ENCODE measurements around the gene CFAP210. TPM values are rescaled to one million over a fixed set of nuclear protein-coding genes. Genes with fewer than 3 reads are reported as not detected.

Gene CFAP210
- polyA plus RNA-seq, 3 donors = not detected

DNA sequence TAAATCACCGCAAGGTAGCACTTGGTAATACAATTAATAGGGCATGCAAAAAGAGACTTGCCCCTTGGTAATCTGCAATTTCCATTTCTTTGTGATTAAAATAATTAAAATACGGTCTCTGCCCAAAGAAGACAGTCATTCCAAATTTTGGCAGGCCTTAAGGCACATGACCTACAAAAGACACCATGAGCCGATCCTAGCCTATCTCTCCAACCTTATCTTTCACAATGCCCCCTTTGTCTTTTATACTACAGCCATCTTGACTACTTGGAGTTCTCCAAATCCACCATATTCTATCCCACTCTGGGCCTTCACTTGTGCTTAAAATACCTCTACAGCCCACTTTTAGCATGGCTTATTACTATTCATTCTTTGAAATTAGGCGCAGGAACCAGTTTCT lies 23.3 kb downstream of the CFAP210 start:
- H3K27ac Mint-ChIP-seq = no peak overlapping the region
- H3K4me3 ChIP-seq (replicated peaks in 1 of 3; ENCODE audit: low read depth in 2 of 3, low read length in 3 of 3) = no peak overlapping the region
- H3K9me3 ChIP-seq (replicated peaks in 1 of 2; ENCODE audit: control insufficient read depth in 1 of 2, insufficient read depth in 1 of 2, low read length in 2 of 2) = no peaks in the 10 kb centered on the region
- no peak overlapping the region for H3K27ac ChIP-seq (ENCODE audit: low read depth in 1 of 2, low read length in 2 of 2)
- TF ChIP-seq, protein P1, sequence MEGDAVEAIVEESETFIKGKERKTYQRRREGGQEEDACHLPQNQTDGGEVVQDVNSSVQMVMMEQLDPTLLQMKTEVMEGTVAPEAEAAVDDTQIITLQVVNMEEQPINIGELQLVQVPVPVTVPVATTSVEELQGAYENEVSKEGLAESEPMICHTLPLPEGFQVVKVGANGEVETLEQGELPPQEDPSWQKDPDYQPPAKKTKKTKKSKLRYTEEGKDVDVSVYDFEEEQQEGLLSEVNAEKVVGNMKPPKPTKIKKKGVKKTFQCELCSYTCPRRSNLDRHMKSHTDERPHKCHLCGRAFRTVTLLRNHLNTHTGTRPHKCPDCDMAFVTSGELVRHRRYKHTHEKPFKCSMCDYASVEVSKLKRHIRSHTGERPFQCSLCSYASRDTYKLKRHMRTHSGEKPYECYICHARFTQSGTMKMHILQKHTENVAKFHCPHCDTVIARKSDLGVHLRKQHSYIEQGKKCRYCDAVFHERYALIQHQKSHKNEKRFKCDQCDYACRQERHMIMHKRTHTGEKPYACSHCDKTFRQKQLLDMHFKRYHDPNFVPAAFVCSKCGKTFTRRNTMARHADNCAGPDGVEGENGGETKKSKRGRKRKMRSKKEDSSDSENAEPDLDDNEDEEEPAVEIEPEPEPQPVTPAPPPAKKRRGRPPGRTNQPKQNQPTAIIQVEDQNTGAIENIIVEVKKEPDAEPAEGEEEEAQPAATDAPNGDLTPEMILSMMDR (IDR thresholded peaks at IDR 0.05) = no peak
- no peak overlapping the region for H3K4me2 ChIP-seq (replicated peaks; ENCODE audit: extremely low read depth, low read length, poor library complexity, severe bottlenecking)
- H3K4me1 ChIP-seq (ENCODE audit: control insufficient read depth in 1 of 2, insufficient read depth in 2 of 2, low read length in 2 of 2) = no peaks in the 10 kb centered on the region
- no peak for DNase-seq
- no peaks in the 10 kb centered on the region for H3K27me3 ChIP-seq (ENCODE audit: control insufficient read depth in 2 of 2, insufficient read depth in 2 of 2, low read length in 2 of 2)
- no peaks in the 10 kb centered on the region for H4K20me1 ChIP-seq (ENCODE audit: insufficient read depth, low read length)
- no peaks in the 10 kb centered on the region for H3K79me2 ChIP-seq (ENCODE audit: insufficient read depth, low read length)
- intact Hi-C loops (cut with micrococcal nuclease) = no loop called here
- WGBS (ENCODE audit: insufficient coverage) = 96% methylated on average over 3 of the region's 4 CpGs
- no peaks in the 10 kb centered on the region for H3K36me3 Mint-ChIP-seq
- H3K9me3 Mint-ChIP-seq = peaks cover 0 to 3% (median 0%) of the 10 kb centered on the region in 7 donors
- no peak overlapping the region for H3K9ac ChIP-seq (ENCODE audit: insufficient read depth, low read length, poor library complexity, severe bottlenecking)
- peaks cover 0 to 2% (median 0%) of the 10 kb centered on the region in 3 donors for H3K27me3 Mint-ChIP-seq (ENCODE audit: low read depth in 3 of 3)
- H3K36me3 ChIP-seq (replicated peaks in 1 of 2; ENCODE audit: control insufficient read depth in 1 of 2, insufficient read depth in 2 of 2, low read length in 2 of 2) = no peaks in the 10 kb centered on the region
- H3K4me1 Mint-ChIP-seq = no peaks in the 10 kb centered on the region
- no peak overlapping the region for H3K4me3 Mint-ChIP-seq
- H2AFZ ChIP-seq (ENCODE audit: insufficient read depth, low read depth, low read length, poor library complexity, severe bottlenecking) = no peak overlapping the region

DNA sequence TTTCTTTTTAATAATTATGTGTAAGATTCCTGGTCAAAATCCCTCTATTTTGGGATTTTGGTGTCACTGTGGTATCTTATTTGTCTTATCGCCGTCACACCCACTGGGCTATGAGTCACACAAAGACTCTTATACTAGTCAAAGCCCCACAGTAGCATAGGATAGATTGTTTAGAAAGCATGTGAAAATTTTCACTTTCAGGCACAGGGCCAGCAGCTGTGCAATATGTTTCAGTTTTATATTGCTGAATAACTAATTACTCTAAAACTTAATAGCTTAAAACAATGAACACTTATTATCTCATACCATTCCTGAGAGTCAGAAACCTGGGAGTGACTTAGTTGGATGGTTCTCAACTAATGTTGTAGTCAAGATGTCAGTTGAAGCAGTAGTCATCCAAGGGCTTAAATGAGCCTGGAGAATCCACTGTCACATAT lies 24.0 kb downstream of the CFAP210 start:
- no peak overlapping the region for H3K27ac Mint-ChIP-seq
- H3K4me1 Mint-ChIP-seq = no peaks in the 10 kb centered on the region
- H3K4me3 Mint-ChIP-seq = no peak overlapping the region
- Histone ChIP-seq H2AFZ (ENCODE audit: insufficient read depth, low read depth, low read length, poor library complexity, severe bottlenecking) (no peak overlapping the region), H3K4me1 (ENCODE audit: control insufficient read depth in 1 of 2, insufficient read depth in 2 of 2, low read length in 2 of 2) (no peaks in the 10 kb centered on the region), H4K20me1 (ENCODE audit: insufficient read depth, low read length) (no peaks in the 10 kb centered on the region), H3K4me3 (replicated peaks in 1 of 3; ENCODE audit: low read depth in 2 of 3, low read length in 3 of 3) (no peak overlapping the region), H3K27ac (ENCODE audit: low read depth in 1 of 2, low read length in 2 of 2) (no peak overlapping the region), H3K36me3 (replicated peaks in 1 of 2; ENCODE audit: control insufficient read depth in 1 of 2, insufficient read depth in 2 of 2, low read length in 2 of 2) (no peaks in the 10 kb centered on the region), H3K9me3 (replicated peaks in 1 of 2; ENCODE audit: control insufficient read depth in 1 of 2, insufficient read depth in 1 of 2, low read length in 2 of 2) (no peaks in the 10 kb centered on the region), H3K9ac (ENCODE audit: insufficient read depth, low read length, poor library complexity, severe bottlenecking) (no peak overlapping the region), H3K4me2 (replicated peaks; ENCODE audit: extremely low read depth, low read length, poor library complexity, severe bottlenecking) (no peak overlapping the region), H3K79me2 (ENCODE audit: insufficient read depth, low read length) (no peaks in the 10 kb centered on the region), H3K27me3 (ENCODE audit: control insufficient read depth in 2 of 2, insufficient read depth in 2 of 2, low read length in 2 of 2) (no peaks in the 10 kb centered on the region)
- H3K9me3 Mint-ChIP-seq = peaks cover 0 to 3% (median 0%) of the 10 kb centered on the region in 7 donors
- H3K36me3 Mint-ChIP-seq = no peaks in the 10 kb centered on the region
- no CpG with 5 or more reads among the region's 2 CpGs for WGBS (ENCODE audit: insufficient coverage)
- no peaks in the 10 kb centered on the region for H3K27me3 Mint-ChIP-seq (ENCODE audit: low read depth in 3 of 3)
- intact Hi-C loops (cut with micrococcal nuclease) = no loop called here
- DNase-seq = no peak
- TF ChIP-seq, protein P1 (IDR thresholded peaks at IDR 0.05) = no peak

Measured in CD14-positive monocyte (primary cell).